Stimulated activated CD4-positive, alpha-beta T cell treated with anti-CD3 and anti-CD28 coated beads, Interleukin-15, amount 100 ng/mL, for 1 hour (primary cell): ENCODE measurements around the gene CYTH1.
"Not testable (repeated sequence)": the region's sequence is repeated elsewhere in the genome, so short reads cannot be mapped to it uniquely, and the experiment has no call there.

Source experiments
- DNase-seq, 2 donors: peaks; one replicate each; pipeline ENCODE4 v3.0.0-alpha.2; 2020; ENCODE audit warnings: low read depth in 1 of 2, low spot score in 1 of 2

Gene CYTH1

GRCh38 chr17:78763561-78763960, 18.5 kb downstream of the CYTH1 start:
- no peak for DNase-seq

- no peak for DNase-seq
Measured at GRCh38 chr17:78761789-78762406, 20.2 kb downstream of the CYTH1 start.

- no peak for DNase-seq
Measured at GRCh38 chr17:78759969-78760352, 22.1 kb downstream of the CYTH1 start.

- DNase-seq, result peak in 1 of 2 donors; percentile 51
Measured at GRCh38 chr17:78759203-78759968, 22.7 kb downstream of the CYTH1 start.

- no peak for DNase-seq
Measured at GRCh38 chr17:78753316-78754250, 28.5 kb downstream of the CYTH1 start.

GRCh38 chr17:78751447-78752161, 30.5 kb downstream of the CYTH1 start:
- DNase-seq, result no peak

- DNase-seq, result not testable (repeated sequence)
Measured at GRCh38 chr17:78751000-78751399, 31.1 kb downstream of the CYTH1 start.

- peak; percentile 45 to 63 for DNase-seq
Measured at GRCh38 chr17:78748730-78749317, 33.2 kb downstream of the CYTH1 start.

- DNase-seq, result no peak
Measured at GRCh38 chr17:78748048-78748729, 33.9 kb downstream of the CYTH1 start.

GRCh38 chr17:78747488-78747887, 34.6 kb downstream of the CYTH1 start:
- DNase-seq, result no peak

- no peak for DNase-seq
Measured at GRCh38 chr17:78746949-78747269, 35.2 kb downstream of the CYTH1 start.

- DNase-seq, result no peak
Measured at GRCh38 chr17:78746263-78746948, 35.7 kb downstream of the CYTH1 start.

- no peak for DNase-seq
Measured at GRCh38 chr17:78745407-78746088, 36.5 kb downstream of the CYTH1 start.

GRCh38 chr17:78742901-78743300, 39.2 kb downstream of the CYTH1 start:
- DNase-seq, result no peak

- DNase-seq, result no peak
Measured at GRCh38 chr17:78741644-78742284, 40.3 kb downstream of the CYTH1 start.

- DNase-seq, result no peak
Measured at GRCh38 chr17:78739331-78739931, 42.6 kb downstream of the CYTH1 start.

GRCh38 chr17:78738698-78739097, 43.4 kb downstream of the CYTH1 start:
- DNase-seq, result no peak

GRCh38 chr17:78738278-78738677, 43.8 kb downstream of the CYTH1 start:
- DNase-seq, result no peak
